ENCODE measurements around the gene RCAN2. TPM values are rescaled to one million over a fixed set of nuclear protein-coding genes. Genes with fewer than 3 reads are reported as not detected.

RCAN2 gene
- polyA plus RNA-seq, 1 donor from 2014 or later: 37.4 TPM

GRCh38 chr6:46414398-46414797 is 76.9 kb downstream of the RCAN2 start:
- H3F3A ChIP-seq (ENCODE audit: insufficient read depth, low read length, poor library complexity, severe bottlenecking): no peaks in the 10 kb centered on the region
- H3K9ac ChIP-seq (ENCODE audit: low read length): no peak overlapping the region
- no peak overlapping the region for H2AFZ ChIP-seq (ENCODE audit: low read depth, low read length)
- H3K4me2 ChIP-seq (ENCODE audit: low read length): no peak overlapping the region
- H3K27ac ChIP-seq (ENCODE audit: low read length): no peak overlapping the region
- no peak for TF ChIP-seq CTCF (IDR thresholded peaks at IDR 0.05; ENCODE audit: poor library complexity, severe bottlenecking)
- TF ChIP-seq MXI1 (conservative IDR thresholded peaks at IDR 0.05; ENCODE audit: poor library complexity, severe bottlenecking): no peak
- TF ChIP-seq EZH2 (IDR thresholded peaks at IDR 0.05; ENCODE audit: borderline replicate concordance, insufficient read depth, low read length, poor library complexity, severe bottlenecking): no peak
- no peak for TF ChIP-seq TAF1 (IDR thresholded peaks at IDR 0.05; ENCODE audit: low read depth)
- no peak for TF ChIP-seq EP300 (conservative IDR thresholded peaks at IDR 0.05; ENCODE audit: poor library complexity, severe bottlenecking)
- no peak for TF ChIP-seq POLR2AphosphoS5 (IDR thresholded peaks at IDR 0.05)
- TF ChIP-seq RAD21 (conservative IDR thresholded peaks at IDR 0.05): no peak
- TF ChIP-seq REST (IDR thresholded peaks at IDR 0.05; ENCODE audit: borderline replicate concordance): no peak
- no peak for TF ChIP-seq SMC3 (conservative IDR thresholded peaks at IDR 0.05; ENCODE audit: poor library complexity)
- no peak overlapping the region for H3K4me3 ChIP-seq (ENCODE audit: low read length)
- H4K20me1 ChIP-seq (ENCODE audit: insufficient read depth): no peaks in the 10 kb centered on the region
- no peaks in the 10 kb centered on the region for H3K9me2 ChIP-seq (ENCODE audit: insufficient read depth, low read length)
- no peaks in the 10 kb centered on the region for H3K36me3 ChIP-seq (ENCODE audit: insufficient read depth, low read length)
- no peaks in the 10 kb centered on the region for H3K9me3 ChIP-seq (ENCODE audit: low read length)
- no peaks in the 10 kb centered on the region for H3K79me2 ChIP-seq (replicated peaks; ENCODE audit: insufficient read depth, low read length)
- H3K27me3 ChIP-seq (ENCODE audit: insufficient read depth, low read depth, low read length): no peaks in the 10 kb centered on the region

GRCh38 chr6:46412662-46413061 is 78.6 kb downstream of the RCAN2 start:
- no peaks in the 10 kb centered on the region for H3K36me3 ChIP-seq (ENCODE audit: insufficient read depth, low read length)
- no peaks in the 10 kb centered on the region for H3K27me3 ChIP-seq (ENCODE audit: insufficient read depth, low read depth, low read length)
- no peaks in the 10 kb centered on the region for H3K79me2 ChIP-seq (replicated peaks; ENCODE audit: insufficient read depth, low read length)
- no peaks in the 10 kb centered on the region for H3F3A ChIP-seq (ENCODE audit: insufficient read depth, low read length, poor library complexity, severe bottlenecking)
- H3K4me3 ChIP-seq (ENCODE audit: low read length): no peak overlapping the region
- TF ChIP-seq POLR2AphosphoS5 (IDR thresholded peaks at IDR 0.05) (no peak), REST (IDR thresholded peaks at IDR 0.05; ENCODE audit: borderline replicate concordance) (no peak), EP300 (conservative IDR thresholded peaks at IDR 0.05; ENCODE audit: poor library complexity, severe bottlenecking) (no peak), RAD21 (conservative IDR thresholded peaks at IDR 0.05) (no peak), MXI1 (conservative IDR thresholded peaks at IDR 0.05; ENCODE audit: poor library complexity, severe bottlenecking) (no peak), SMC3 (conservative IDR thresholded peaks at IDR 0.05; ENCODE audit: poor library complexity) (no peak), CTCF (IDR thresholded peaks at IDR 0.05; ENCODE audit: poor library complexity, severe bottlenecking) (no peak), EZH2 (IDR thresholded peaks at IDR 0.05; ENCODE audit: borderline replicate concordance, insufficient read depth, low read length, poor library complexity, severe bottlenecking) (no peak), TAF1 (IDR thresholded peaks at IDR 0.05; ENCODE audit: low read depth) (no peak)
- H3K27ac ChIP-seq (ENCODE audit: low read length): no peak overlapping the region
- H3K4me2 ChIP-seq (ENCODE audit: low read length): no peak overlapping the region
- H4K20me1 ChIP-seq (ENCODE audit: insufficient read depth): no peaks in the 10 kb centered on the region
- no peak overlapping the region for H2AFZ ChIP-seq (ENCODE audit: low read depth, low read length)
- H3K9ac ChIP-seq (ENCODE audit: low read length): no peak overlapping the region
- no peaks in the 10 kb centered on the region for H3K9me3 ChIP-seq (ENCODE audit: low read length)
- no peaks in the 10 kb centered on the region for H3K9me2 ChIP-seq (ENCODE audit: insufficient read depth, low read length)
